ENCODE data around the gene USP32.
"Not testable (repeated sequence)": the region's sequence is repeated elsewhere in the genome, so short reads cannot be mapped to it uniquely, and the experiment has no call there.

USP32 gene

GRCh38 chr17:60391471-60392041 lies 377 bp downstream of the USP32 start:
- H3K4me3 ChIP-seq (ENCODE audit: low read depth in 1 of 2, low read length in 2 of 2), result peak overlapping the region; percentile 91 to 99

GRCh38 chr17:60390925-60391470 lies 935 bp downstream of the USP32 start:
- Histone ChIP-seq H3K36me3 (ENCODE audit: control insufficient read depth in 1 of 2, insufficient read depth in 2 of 2, low read length in 2 of 2) (no peaks in the 10 kb centered on the region), H3K4me3 (ENCODE audit: low read depth in 1 of 2, low read length in 2 of 2) (peak overlapping the region; percentile 91 to 99), H3K4me1 (ENCODE audit: control insufficient read depth in 1 of 2, insufficient read depth in 2 of 2, low read length in 2 of 2) (peaks cover 16 to 25% of the 10 kb centered on the region in 2 donors), H3K9ac (ENCODE audit: low read depth in 1 of 2, low read length in 2 of 2) (peak overlapping the region; percentile 77 to 84), H3K9me3 (ENCODE audit: control insufficient read depth in 1 of 2, low read length in 2 of 2) (no peaks in the 10 kb centered on the region), H3K27me3 (ENCODE audit: control insufficient read depth in 1 of 2, insufficient read depth in 2 of 2, low read length in 2 of 2) (no peaks in the 10 kb centered on the region), H3K27ac (ENCODE audit: low read depth, low read length) (peak overlapping the region; percentile 77)

More at GRCh38 chr17:60391471-60392041, 377 bp downstream of the USP32 start:
- H3K4me1 ChIP-seq (ENCODE audit: control insufficient read depth in 1 of 2, insufficient read depth in 2 of 2, low read length in 2 of 2), result peaks cover 16 to 25% of the 10 kb centered on the region in 2 donors
- H3K9me3 ChIP-seq (ENCODE audit: control insufficient read depth in 1 of 2, low read length in 2 of 2), result no peaks in the 10 kb centered on the region
- peak overlapping the region; percentile 77 for H3K27ac ChIP-seq (ENCODE audit: low read depth, low read length)
- no peaks in the 10 kb centered on the region for H3K36me3 ChIP-seq (ENCODE audit: control insufficient read depth in 1 of 2, insufficient read depth in 2 of 2, low read length in 2 of 2)
- no peaks in the 10 kb centered on the region for H3K27me3 ChIP-seq (ENCODE audit: control insufficient read depth in 1 of 2, insufficient read depth in 2 of 2, low read length in 2 of 2)
- peak overlapping the region; percentile 77 to 84 for H3K9ac ChIP-seq (ENCODE audit: low read depth in 1 of 2, low read length in 2 of 2)

GRCh38 chr17:60390186-60390585 lies 1.7 kb downstream of the USP32 start:
- Histone ChIP-seq H3K4me1 (ENCODE audit: control insufficient read depth in 1 of 2, insufficient read depth in 2 of 2, low read length in 2 of 2) (peaks cover 19 to 25% of the 10 kb centered on the region in 2 donors), H3K9me3 (ENCODE audit: control insufficient read depth in 1 of 2, low read length in 2 of 2) (no peaks in the 10 kb centered on the region), H3K27me3 (ENCODE audit: control insufficient read depth in 1 of 2, insufficient read depth in 2 of 2, low read length in 2 of 2) (no peaks in the 10 kb centered on the region), H3K9ac (ENCODE audit: low read depth in 1 of 2, low read length in 2 of 2) (no peak overlapping the region), H3K4me3 (ENCODE audit: low read depth in 1 of 2, low read length in 2 of 2) (peak overlapping the region; percentile 91 to 99), H3K27ac (ENCODE audit: low read depth, low read length) (no peak overlapping the region), H3K36me3 (ENCODE audit: control insufficient read depth in 1 of 2, insufficient read depth in 2 of 2, low read length in 2 of 2) (no peaks in the 10 kb centered on the region)

- Histone ChIP-seq H3K9me3 (ENCODE audit: control insufficient read depth in 1 of 2, low read length in 2 of 2) (no peaks in the 10 kb centered on the region), H3K27me3 (ENCODE audit: control insufficient read depth in 1 of 2, insufficient read depth in 2 of 2, low read length in 2 of 2) (no peaks in the 10 kb centered on the region), H3K4me3 (ENCODE audit: low read depth in 1 of 2, low read length in 2 of 2) (no peak overlapping the region), H3K4me1 (ENCODE audit: control insufficient read depth in 1 of 2, insufficient read depth in 2 of 2, low read length in 2 of 2) (peaks cover 19 to 25% of the 10 kb centered on the region in 2 donors), H3K36me3 (ENCODE audit: control insufficient read depth in 1 of 2, insufficient read depth in 2 of 2, low read length in 2 of 2) (no peaks in the 10 kb centered on the region), H3K9ac (ENCODE audit: low read depth in 1 of 2, low read length in 2 of 2) (no peak overlapping the region), H3K27ac (ENCODE audit: low read depth, low read length) (no peak overlapping the region)
These were observed 3.2 kb downstream of the USP32 start for GRCh38 chr17:60388742-60389141.

- Histone ChIP-seq H3K27ac (ENCODE audit: low read depth, low read length) (no peak overlapping the region), H3K9ac (ENCODE audit: low read depth in 1 of 2, low read length in 2 of 2) (no peak overlapping the region), H3K4me1 (ENCODE audit: control insufficient read depth in 1 of 2, insufficient read depth in 2 of 2, low read length in 2 of 2) (peaks cover 16 to 20% of the 10 kb centered on the region in 2 donors), H3K27me3 (ENCODE audit: control insufficient read depth in 1 of 2, insufficient read depth in 2 of 2, low read length in 2 of 2) (no peaks in the 10 kb centered on the region), H3K4me3 (ENCODE audit: low read depth in 1 of 2, low read length in 2 of 2) (no peak overlapping the region), H3K9me3 (ENCODE audit: control insufficient read depth in 1 of 2, low read length in 2 of 2) (no peaks in the 10 kb centered on the region), H3K36me3 (ENCODE audit: control insufficient read depth in 1 of 2, insufficient read depth in 2 of 2, low read length in 2 of 2) (no peaks in the 10 kb centered on the region)
These were observed 4.3 kb downstream of the USP32 start for GRCh38 chr17:60387666-60388065.

- no peaks in the 10 kb centered on the region for H3K36me3 ChIP-seq (ENCODE audit: control insufficient read depth in 1 of 2, insufficient read depth in 2 of 2, low read length in 2 of 2)
- H3K27ac ChIP-seq (ENCODE audit: low read depth, low read length), result no peak overlapping the region
- no peak overlapping the region for H3K9ac ChIP-seq (ENCODE audit: low read depth in 1 of 2, low read length in 2 of 2)
- H3K4me1 ChIP-seq (ENCODE audit: control insufficient read depth in 1 of 2, insufficient read depth in 2 of 2, low read length in 2 of 2), result peaks cover 16 to 18% of the 10 kb centered on the region in 2 donors
- no peaks in the 10 kb centered on the region for H3K27me3 ChIP-seq (ENCODE audit: control insufficient read depth in 1 of 2, insufficient read depth in 2 of 2, low read length in 2 of 2)
- H3K4me3 ChIP-seq (ENCODE audit: low read depth in 1 of 2, low read length in 2 of 2), result no peak overlapping the region
- H3K9me3 ChIP-seq (ENCODE audit: control insufficient read depth in 1 of 2, low read length in 2 of 2), result no peaks in the 10 kb centered on the region
These were observed 5.5 kb downstream of the USP32 start for GRCh38 chr17:60386147-60387058.

- H3K36me3 ChIP-seq (ENCODE audit: control insufficient read depth in 1 of 2, insufficient read depth in 2 of 2, low read length in 2 of 2); H3K27ac ChIP-seq (ENCODE audit: low read depth, low read length); H3K9ac ChIP-seq (ENCODE audit: low read depth in 1 of 2, low read length in 2 of 2); H3K27me3 ChIP-seq (ENCODE audit: control insufficient read depth in 1 of 2, insufficient read depth in 2 of 2, low read length in 2 of 2); H3K4me3 ChIP-seq (ENCODE audit: low read depth in 1 of 2, low read length in 2 of 2); H3K4me1 ChIP-seq (ENCODE audit: control insufficient read depth in 1 of 2, insufficient read depth in 2 of 2, low read length in 2 of 2); H3K9me3 ChIP-seq (ENCODE audit: control insufficient read depth in 1 of 2, low read length in 2 of 2): not testable (repeated sequence)
These were observed 7.0 kb downstream of the USP32 start for GRCh38 chr17:60384921-60385320.

- no peak overlapping the region for H3K27ac ChIP-seq (ENCODE audit: low read depth, low read length)
- no peaks in the 10 kb centered on the region for H3K9me3 ChIP-seq (ENCODE audit: control insufficient read depth in 1 of 2, low read length in 2 of 2)
- no peak overlapping the region for H3K9ac ChIP-seq (ENCODE audit: low read depth in 1 of 2, low read length in 2 of 2)
- H3K4me1 ChIP-seq (ENCODE audit: control insufficient read depth in 1 of 2, insufficient read depth in 2 of 2, low read length in 2 of 2), result peaks cover 0 to 3% of the 10 kb centered on the region in 2 donors
- H3K4me3 ChIP-seq (ENCODE audit: low read depth in 1 of 2, low read length in 2 of 2), result no peak overlapping the region
- no peaks in the 10 kb centered on the region for H3K27me3 ChIP-seq (ENCODE audit: control insufficient read depth in 1 of 2, insufficient read depth in 2 of 2, low read length in 2 of 2)
- H3K36me3 ChIP-seq (ENCODE audit: control insufficient read depth in 1 of 2, insufficient read depth in 2 of 2, low read length in 2 of 2), result no peaks in the 10 kb centered on the region
These were observed 8.6 kb downstream of the USP32 start for GRCh38 chr17:60383379-60383778.

GRCh38 chr17:60381958-60382357 lies 10.0 kb downstream of the USP32 start:
- H3K27ac ChIP-seq (ENCODE audit: low read depth, low read length), result no peak overlapping the region
- H3K9me3 ChIP-seq (ENCODE audit: control insufficient read depth in 1 of 2, low read length in 2 of 2), result no peaks in the 10 kb centered on the region
- H3K4me1 ChIP-seq (ENCODE audit: control insufficient read depth in 1 of 2, insufficient read depth in 2 of 2, low read length in 2 of 2), result peaks cover 0 to 3% of the 10 kb centered on the region in 2 donors
- H3K4me3 ChIP-seq (ENCODE audit: low read depth in 1 of 2, low read length in 2 of 2), result no peak overlapping the region
- no peaks in the 10 kb centered on the region for H3K27me3 ChIP-seq (ENCODE audit: control insufficient read depth in 1 of 2, insufficient read depth in 2 of 2, low read length in 2 of 2)
- no peaks in the 10 kb centered on the region for H3K36me3 ChIP-seq (ENCODE audit: control insufficient read depth in 1 of 2, insufficient read depth in 2 of 2, low read length in 2 of 2)
- H3K9ac ChIP-seq (ENCODE audit: low read depth in 1 of 2, low read length in 2 of 2), result no peak overlapping the region

GRCh38 chr17:60379461-60379860 lies 12.5 kb downstream of the USP32 start:
- H3K9me3 ChIP-seq (ENCODE audit: control insufficient read depth in 1 of 2, low read length in 2 of 2); H3K9ac ChIP-seq (ENCODE audit: low read depth in 1 of 2, low read length in 2 of 2); H3K4me3 ChIP-seq (ENCODE audit: low read depth in 1 of 2, low read length in 2 of 2); H3K36me3 ChIP-seq (ENCODE audit: control insufficient read depth in 1 of 2, insufficient read depth in 2 of 2, low read length in 2 of 2); H3K27me3 ChIP-seq (ENCODE audit: control insufficient read depth in 1 of 2, insufficient read depth in 2 of 2, low read length in 2 of 2); H3K27ac ChIP-seq (ENCODE audit: low read depth, low read length); H3K4me1 ChIP-seq (ENCODE audit: control insufficient read depth in 1 of 2, insufficient read depth in 2 of 2, low read length in 2 of 2): not testable (repeated sequence)

Measured in duodenal mucosa (tissue), 2 donors.